T-helper 1 cell treated with Interleukin-12 subunit alpha and Interleukin-12 subunit beta and Interleukin-4 antibody, amounts not matched to agents 30 μg/mL and 1 μg/mL, for 36 hours (primary cell): Measurements from ENCODE around the gene LTC4S.
"Not testable (repeated sequence)": the region's sequence is repeated elsewhere in the genome, so short reads cannot be mapped to it uniquely, and the experiment has no call there.

ENCODE experiments used
- H3K27ac Mint-ChIP-seq: one replicate; pipeline ENCODE4 v1.8.0; 2021; ENCODE audit warnings: mild to moderate bottlenecking, mixed read lengths
- H3K27me3 Mint-ChIP-seq: one replicate; pipeline ENCODE4 v1.8.0; 2021; ENCODE audit warnings: low read depth, mixed read lengths
- H3K36me3 Mint-ChIP-seq: one replicate; pipeline ENCODE4 v1.8.0; 2021; ENCODE audit warnings: low read depth, mixed read lengths
- H3K4me1 Mint-ChIP-seq: one replicate; pipeline ENCODE4 v1.8.0; 2021; ENCODE audit warnings: low read depth, mixed read lengths
- H3K4me3 Mint-ChIP-seq: one replicate; pipeline ENCODE4 v1.8.0; 2021; ENCODE audit warnings: mild to moderate bottlenecking, moderate library complexity, mixed read lengths
- H3K9me3 Mint-ChIP-seq: one replicate; pipeline ENCODE4 v1.8.0; 2021; ENCODE audit warnings: mixed read lengths

The LTC4S gene

GRCh38 chr5:179793468-179794139 lies at the start of gene LTC4S:
TSS of gene LTC4S (plus strand) at chr5:179793986. CDS start at chr5:179794081, 95 bp downstream.
- Mint-ChIP-seq H3K36me3 (peaks cover 6% of the 10 kb centered on the region), H3K4me1 (peaks cover 13% of the 10 kb centered on the region), H3K27ac (peak within 1 kb of the TSS; percentile 26), H3K27me3 (no peaks in the 10 kb centered on the region), H3K9me3 (no peaks in the 10 kb centered on the region), H3K4me3 (peak within 1 kb of the TSS; percentile 51)

GRCh38 chr5:179744106-179744505 lies 49.7 kb upstream of the LTC4S start:
- H3K4me1 Mint-ChIP-seq: peaks cover 16% of the 10 kb centered on the region
- H3K4me3 Mint-ChIP-seq, H3K27ac Mint-ChIP-seq, H3K9me3 Mint-ChIP-seq, H3K27me3 Mint-ChIP-seq: not testable (repeated sequence)
- peaks cover 17% of the 10 kb centered on the region for H3K36me3 Mint-ChIP-seq

- no peaks in the 10 kb centered on the region for H3K9me3 Mint-ChIP-seq
- peaks cover 10% of the 10 kb centered on the region for H3K36me3 Mint-ChIP-seq
- peak overlapping the region; percentile 32 for H3K27ac Mint-ChIP-seq
- no peak overlapping the region for H3K4me3 Mint-ChIP-seq
- peaks cover 8% of the 10 kb centered on the region for H3K4me1 Mint-ChIP-seq
- no peaks in the 10 kb centered on the region for H3K27me3 Mint-ChIP-seq
Measured at GRCh38 chr5:179746872-179747271, 46.9 kb upstream of the LTC4S start.

- H3K4me3 Mint-ChIP-seq: no peak overlapping the region
- no peak overlapping the region for H3K27ac Mint-ChIP-seq
- peaks cover 10% of the 10 kb centered on the region for H3K36me3 Mint-ChIP-seq
- peaks cover 8% of the 10 kb centered on the region for H3K4me1 Mint-ChIP-seq
- H3K27me3 Mint-ChIP-seq: no peaks in the 10 kb centered on the region
- no peaks in the 10 kb centered on the region for H3K9me3 Mint-ChIP-seq
Measured at GRCh38 chr5:179747811-179748210, 46.0 kb upstream of the LTC4S start.

GRCh38 chr5:179749857-179750508 lies 43.8 kb upstream of the LTC4S start:
- Mint-ChIP-seq H3K36me3 (peaks cover 13% of the 10 kb centered on the region), H3K4me3 (no peak overlapping the region), H3K27me3 (no peaks in the 10 kb centered on the region), H3K4me1 (peaks cover 22% of the 10 kb centered on the region), H3K9me3 (no peaks in the 10 kb centered on the region), H3K27ac (no peak overlapping the region)

GRCh38 chr5:179753971-179754370 lies 39.8 kb upstream of the LTC4S start:
- H3K27me3 Mint-ChIP-seq: no peaks in the 10 kb centered on the region
- no peak overlapping the region for H3K4me3 Mint-ChIP-seq
- no peaks in the 10 kb centered on the region for H3K9me3 Mint-ChIP-seq
- H3K4me1 Mint-ChIP-seq: peaks cover 23% of the 10 kb centered on the region
- no peak overlapping the region for H3K27ac Mint-ChIP-seq
- peaks cover 8% of the 10 kb centered on the region for H3K36me3 Mint-ChIP-seq

- H3K36me3 Mint-ChIP-seq: peaks cover 7% of the 10 kb centered on the region
- H3K4me3 Mint-ChIP-seq: no peak overlapping the region
- peak overlapping the region; percentile 4 for H3K27ac Mint-ChIP-seq
- H3K9me3 Mint-ChIP-seq: no peaks in the 10 kb centered on the region
- H3K27me3 Mint-ChIP-seq: no peaks in the 10 kb centered on the region
- peaks cover 29% of the 10 kb centered on the region for H3K4me1 Mint-ChIP-seq
Measured at GRCh38 chr5:179755022-179755421, 38.8 kb upstream of the LTC4S start.

GRCh38 chr5:179758955-179759354 lies 34.8 kb upstream of the LTC4S start:
- Mint-ChIP-seq H3K27me3 (no peaks in the 10 kb centered on the region), H3K4me3 (no peak overlapping the region), H3K9me3 (no peaks in the 10 kb centered on the region), H3K27ac (no peak overlapping the region), H3K4me1 (peaks cover 49% of the 10 kb centered on the region), H3K36me3 (peaks cover 3% of the 10 kb centered on the region)

- Mint-ChIP-seq H3K4me1 (peaks cover 41% of the 10 kb centered on the region), H3K36me3 (peaks cover 3% of the 10 kb centered on the region), H3K27ac (peak overlapping the region; percentile 57), H3K9me3 (no peaks in the 10 kb centered on the region), H3K27me3 (no peaks in the 10 kb centered on the region), H3K4me3 (no peak overlapping the region)
Measured at GRCh38 chr5:179759581-179760551, 33.9 kb upstream of the LTC4S start.

- Mint-ChIP-seq H3K4me3 (peak overlapping the region; percentile 18), H3K9me3 (no peaks in the 10 kb centered on the region), H3K36me3 (peaks cover 9% of the 10 kb centered on the region), H3K27ac (peak overlapping the region; percentile 60), H3K4me1 (peaks cover 40% of the 10 kb centered on the region), H3K27me3 (no peaks in the 10 kb centered on the region)
Measured at GRCh38 chr5:179762079-179762780, 31.6 kb upstream of the LTC4S start.

- no peak overlapping the region for H3K4me3 Mint-ChIP-seq
- peak overlapping the region; percentile 52 for H3K27ac Mint-ChIP-seq
- H3K4me1 Mint-ChIP-seq: peaks cover 40% of the 10 kb centered on the region
- H3K27me3 Mint-ChIP-seq: no peaks in the 10 kb centered on the region
- no peaks in the 10 kb centered on the region for H3K9me3 Mint-ChIP-seq
- peaks cover 9% of the 10 kb centered on the region for H3K36me3 Mint-ChIP-seq
Measured at GRCh38 chr5:179762781-179763176, 31.0 kb upstream of the LTC4S start.

- Mint-ChIP-seq H3K9me3 (no peaks in the 10 kb centered on the region), H3K4me3 (no peak overlapping the region), H3K27me3 (no peaks in the 10 kb centered on the region), H3K36me3 (peaks cover 10% of the 10 kb centered on the region), H3K4me1 (peaks cover 40% of the 10 kb centered on the region), H3K27ac (no peak overlapping the region)
Measured at GRCh38 chr5:179763215-179763945, 30.4 kb upstream of the LTC4S start.

- peaks cover 12% of the 10 kb centered on the region for H3K36me3 Mint-ChIP-seq
- H3K4me3 Mint-ChIP-seq: no peak overlapping the region
- peaks cover 40% of the 10 kb centered on the region for H3K4me1 Mint-ChIP-seq
- no peak overlapping the region for H3K27ac Mint-ChIP-seq
- no peaks in the 10 kb centered on the region for H3K27me3 Mint-ChIP-seq
- H3K9me3 Mint-ChIP-seq: no peaks in the 10 kb centered on the region
Measured at GRCh38 chr5:179764056-179764455, 29.7 kb upstream of the LTC4S start.
